Measurements from ENCODE around the gene NACA.

DNA sequence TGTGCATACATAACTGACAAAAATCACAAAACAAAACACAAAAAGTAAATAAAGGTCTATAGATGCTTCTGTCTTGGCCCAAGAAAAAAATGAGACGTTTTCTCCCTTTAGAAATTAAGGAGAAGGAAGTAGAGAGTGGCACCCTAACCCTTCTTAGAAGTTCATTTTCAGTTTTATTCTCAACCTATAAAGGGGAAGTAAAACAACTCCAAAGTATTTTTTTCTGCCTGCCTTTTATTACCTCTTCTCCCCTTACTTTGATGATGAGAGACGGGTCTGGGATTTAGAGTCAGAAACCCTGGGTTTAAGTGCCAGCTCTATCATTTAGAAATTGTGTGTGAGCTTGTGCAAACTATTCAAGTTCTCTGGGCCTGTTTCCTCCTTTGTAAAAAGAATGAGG lies 24.3 kb upstream of the NACA start:
- TF ChIP-seq, protein P1, sequence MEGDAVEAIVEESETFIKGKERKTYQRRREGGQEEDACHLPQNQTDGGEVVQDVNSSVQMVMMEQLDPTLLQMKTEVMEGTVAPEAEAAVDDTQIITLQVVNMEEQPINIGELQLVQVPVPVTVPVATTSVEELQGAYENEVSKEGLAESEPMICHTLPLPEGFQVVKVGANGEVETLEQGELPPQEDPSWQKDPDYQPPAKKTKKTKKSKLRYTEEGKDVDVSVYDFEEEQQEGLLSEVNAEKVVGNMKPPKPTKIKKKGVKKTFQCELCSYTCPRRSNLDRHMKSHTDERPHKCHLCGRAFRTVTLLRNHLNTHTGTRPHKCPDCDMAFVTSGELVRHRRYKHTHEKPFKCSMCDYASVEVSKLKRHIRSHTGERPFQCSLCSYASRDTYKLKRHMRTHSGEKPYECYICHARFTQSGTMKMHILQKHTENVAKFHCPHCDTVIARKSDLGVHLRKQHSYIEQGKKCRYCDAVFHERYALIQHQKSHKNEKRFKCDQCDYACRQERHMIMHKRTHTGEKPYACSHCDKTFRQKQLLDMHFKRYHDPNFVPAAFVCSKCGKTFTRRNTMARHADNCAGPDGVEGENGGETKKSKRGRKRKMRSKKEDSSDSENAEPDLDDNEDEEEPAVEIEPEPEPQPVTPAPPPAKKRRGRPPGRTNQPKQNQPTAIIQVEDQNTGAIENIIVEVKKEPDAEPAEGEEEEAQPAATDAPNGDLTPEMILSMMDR (IDR thresholded peaks at IDR 0.05; ENCODE audit: low read depth, low read length, poor library complexity, severe bottlenecking) = no peak
- TF ChIP-seq EZH2phosphoT487 (IDR thresholded peaks at IDR 0.05; ENCODE audit: borderline replicate concordance, low read length) = no peak
